ENCODE results near the gene CCDC90B. TPM values are rescaled to one million over a fixed set of nuclear protein-coding genes. Genes with fewer than 3 reads are reported as not detected.
A peak's percentile ranks its signal among the peaks of the same experiment; 100 is the strongest.

The CCDC90B gene
- total RNA-seq, 1 donor from 2014 or later, result 21.0 TPM

DNA sequence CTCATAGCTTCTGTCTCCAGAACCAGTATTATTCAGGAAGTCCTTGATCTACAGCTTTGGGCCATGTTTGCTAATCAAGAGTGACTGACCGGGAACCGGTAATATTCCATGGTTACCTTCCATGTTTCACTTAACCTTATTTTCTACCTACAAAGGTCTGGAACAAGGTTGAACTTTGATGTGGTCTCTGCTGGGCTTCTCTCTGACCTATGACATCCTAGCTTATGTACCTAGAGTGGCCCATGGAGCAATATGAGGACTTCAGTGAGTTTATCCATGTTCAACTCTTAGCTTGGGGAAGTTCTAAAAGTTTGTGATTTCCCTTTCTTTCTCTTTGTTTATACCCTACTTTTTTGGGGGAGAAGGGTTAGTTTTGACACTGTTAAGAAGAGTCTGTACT is 33.2 kb downstream of the CCDC90B start:
- intact Hi-C loops (cut with micrococcal nuclease), result loop anchor here (5.0 kb wide), 1 partner anchor 346 kb away; no protein-coding TSS in a partner anchor
- no peak for ATAC-seq
- DNase-seq, result no peak

- DNase-seq, result no peak
- intact Hi-C loops (cut with micrococcal nuclease), result loop anchor here (5.0 kb wide), 1 partner anchor 345 kb away; no protein-coding TSS in a partner anchor
- no peak for ATAC-seq
Observed at GRCh38 chr11:83252266-83252665, 33.9 kb downstream of the CCDC90B start.

DNA sequence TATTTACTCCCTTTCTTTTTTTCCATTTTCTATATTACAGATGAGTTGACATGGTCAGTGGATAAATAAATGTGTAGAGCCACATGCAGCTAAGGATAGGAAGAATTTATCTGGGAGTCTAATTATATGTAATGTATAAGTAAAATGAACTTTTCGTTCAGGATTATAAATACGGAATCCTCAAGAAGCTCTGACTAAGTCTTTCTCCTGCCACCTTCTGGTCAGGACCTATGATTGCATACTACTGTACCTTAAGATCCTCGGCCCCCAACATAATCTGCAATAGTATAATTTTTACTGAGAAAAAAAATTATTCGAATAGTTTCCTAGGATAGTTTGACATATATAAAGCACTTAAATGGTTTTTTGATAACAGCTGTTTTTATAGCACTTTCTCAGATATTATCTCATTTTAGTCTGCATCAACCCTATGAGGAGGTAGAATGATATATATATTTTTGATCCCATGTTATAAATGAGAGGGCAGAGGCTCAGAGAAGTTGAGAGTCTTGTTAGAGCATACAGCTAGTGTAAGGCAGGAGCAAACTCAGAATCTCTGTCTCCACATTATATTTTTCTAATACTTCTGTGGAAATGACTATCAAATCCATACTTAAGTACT is 36.1 kb downstream of the CCDC90B start:
- peak; percentile 45 for ATAC-seq
- intact Hi-C loops (cut with micrococcal nuclease), result loop anchor here (5.0 kb wide), 1 partner anchor 343 kb away; no protein-coding TSS in a partner anchor
- DNase-seq, result no peak

DNA sequence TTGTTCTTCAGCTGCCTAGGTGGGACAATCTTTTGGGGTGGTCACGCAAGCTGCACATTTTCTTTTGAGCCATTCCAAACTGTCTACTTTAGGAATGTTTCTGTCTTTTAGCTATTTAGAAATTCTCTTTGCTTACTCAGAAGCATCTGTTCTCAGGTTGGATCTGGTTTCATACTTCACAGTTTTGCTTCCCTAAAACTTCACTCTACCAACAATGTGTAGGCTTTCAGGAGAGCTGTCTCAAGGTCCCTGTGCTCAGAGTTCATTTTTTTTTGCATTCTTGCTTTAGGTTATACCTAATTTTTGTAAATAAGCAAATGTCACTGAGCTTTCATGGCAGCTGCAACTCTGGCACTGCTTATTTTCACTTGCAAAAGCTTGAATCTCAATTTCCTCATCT is 36.7 kb downstream of the CCDC90B start:
- no peak for ATAC-seq
- intact Hi-C loops (cut with micrococcal nuclease), result no loop called here

GRCh38 chr11:83241291-83241946 is 44.7 kb downstream of the CCDC90B start:
- ATAC-seq (peak; percentile 75), DNase-seq (no peak)
- intact Hi-C loops (cut with micrococcal nuclease), result no loop called here

More for the DNA sequence above, 36.7 kb downstream of the CCDC90B start:
- DNase-seq, result no peak

GRCh38 chr11:83238111-83238510 is 48.1 kb downstream of the CCDC90B start:
- ATAC-seq (no peak), DNase-seq (no peak)
- intact Hi-C loops (cut with micrococcal nuclease), result no loop called here

DNA sequence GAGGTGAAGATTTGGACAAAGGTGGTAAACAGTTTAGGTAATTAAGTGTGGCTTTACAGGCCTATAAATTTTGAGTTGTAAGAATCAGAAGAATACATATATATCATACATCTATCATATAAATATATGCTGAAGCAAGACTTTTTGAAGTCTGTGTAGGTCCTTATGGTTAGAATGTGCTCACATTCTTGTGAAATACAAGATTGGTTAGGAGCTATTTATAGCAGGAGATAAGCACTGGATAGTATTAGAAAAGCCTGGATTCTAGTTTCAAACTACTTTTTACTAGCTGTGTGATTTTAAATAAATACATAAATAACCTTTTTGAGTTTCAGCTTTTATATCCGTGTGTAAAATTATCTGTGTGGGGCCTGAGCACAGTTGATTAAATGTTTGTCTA is 50.3 kb downstream of the CCDC90B start:
- ATAC-seq, result no peak
- intact Hi-C loops (cut with micrococcal nuclease), result no loop called here

DNA sequence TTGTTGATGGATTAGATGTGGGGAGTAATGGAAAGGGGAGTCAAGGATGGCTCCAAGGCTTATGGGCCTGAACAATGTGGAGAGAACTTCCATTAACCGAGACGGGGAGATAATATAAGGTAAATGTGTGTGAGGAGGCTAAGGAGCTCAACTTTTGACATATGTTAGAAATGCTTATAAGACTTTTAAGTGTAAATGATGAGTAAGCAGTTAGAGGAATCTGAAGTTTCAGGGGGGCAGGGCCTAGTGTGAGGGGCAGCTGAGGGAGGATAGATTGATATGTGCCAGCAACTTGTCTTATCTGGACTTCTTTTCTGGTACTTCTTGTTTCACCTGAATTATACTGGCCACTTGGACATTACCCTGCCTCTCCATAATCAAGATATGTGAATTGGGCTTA is 62.7 kb downstream of the CCDC90B start:
- ATAC-seq (no peak), DNase-seq (no peak)
- intact Hi-C loops (cut with micrococcal nuclease), result no loop called here

More for the DNA sequence above, 50.3 kb downstream of the CCDC90B start:
- no peak for DNase-seq

- intact Hi-C loops (cut with micrococcal nuclease), result no loop called here
- DNase-seq, result no peak
- ATAC-seq, result no peak
Observed at GRCh38 chr11:83222499-83222898, 63.7 kb downstream of the CCDC90B start.

DNA sequence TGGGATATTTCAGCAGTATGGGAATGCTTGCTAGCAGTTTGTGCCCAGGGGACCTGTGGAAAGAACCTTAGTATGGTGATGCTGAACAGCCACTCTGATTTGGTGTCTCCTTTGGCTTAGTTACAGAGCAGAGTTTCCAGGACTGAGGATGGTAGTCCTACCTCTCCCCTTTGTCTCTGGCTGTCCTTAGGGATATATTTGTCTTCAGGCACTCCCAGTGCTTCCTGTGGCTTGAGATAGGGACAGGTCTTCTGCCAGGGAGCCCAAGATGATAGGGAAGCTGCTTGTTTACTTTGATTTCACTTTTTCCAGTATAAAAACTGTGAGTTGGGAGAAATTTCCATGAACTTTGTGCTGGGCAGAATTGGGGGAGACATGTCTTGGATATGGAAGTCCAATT is 64.5 kb downstream of the CCDC90B start:
- intact Hi-C loops (cut with micrococcal nuclease), result no loop called here
- DNase-seq (no peak), ATAC-seq (no peak)

- DNase-seq (no peak), ATAC-seq (no peak)
- intact Hi-C loops (cut with micrococcal nuclease), result no loop called here
Observed at GRCh38 chr11:83220260-83220659, 65.9 kb downstream of the CCDC90B start.

GRCh38 chr11:83219095-83219494 is 67.1 kb downstream of the CCDC90B start:
- DNase-seq (no peak), ATAC-seq (no peak)
- intact Hi-C loops (cut with micrococcal nuclease), result no loop called here

Other genes with a start within 250 kb of the CCDC90B start
- 31.3 TPM for gene RAB30, start 214.5 kb downstream of the CCDC90B start, total RNA-seq
- gene PCF11, start 129.2 kb downstream of the CCDC90B start, total RNA-seq, result 27.7 TPM
- gene ANKRD42, start 92.7 kb downstream of the CCDC90B start, total RNA-seq, result 4.3 TPM

Data from left ventricle myocardium superior (tissue), 1 donor.